GM18909 (cell line): ENCODE data around the gene ZNF608.

ENCODE experiments used
- ATAC-seq: cut with Tn5 transposase; IDR thresholded peaks from one replicate; pipeline ENCODE4 v1.9.1; 2021; ENCODE audit warnings: mild to moderate bottlenecking; ENCODE audit not compliant: unreplicated experiment, poor library complexity

Gene ZNF608

GRCh38 chr5:124745928-124746915, at the start of gene ZNF608:
Gene ZNF608 (minus strand): TSS chr5:124746639. CDS start chr5:124744989, 1,650 bp downstream.
- no peak for ATAC-seq

DNA sequence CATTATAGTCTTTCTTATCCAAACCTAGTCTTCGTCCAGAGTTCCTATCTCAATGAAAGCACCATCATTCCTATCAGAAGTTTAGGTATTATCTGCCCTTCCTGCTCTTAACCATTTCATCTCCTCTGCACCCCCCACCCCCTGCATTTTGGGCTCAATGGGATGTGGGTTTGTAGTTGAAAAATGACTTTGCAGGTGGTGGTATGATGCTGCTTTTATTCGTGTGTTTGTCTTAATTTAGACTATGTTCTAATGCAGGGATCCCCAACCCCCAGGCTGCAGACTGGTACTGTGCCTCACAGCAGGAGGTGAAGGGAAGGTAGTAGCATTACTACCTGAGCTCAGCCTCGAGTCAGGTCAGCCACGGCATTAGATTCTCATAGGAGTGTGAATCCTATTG, 49.4 kb upstream of the ZNF608 start:
- ATAC-seq: no peak

- ATAC-seq: no peak
These were observed 44.7 kb upstream of the ZNF608 start for GRCh38 chr5:124790895-124791732.

DNA sequence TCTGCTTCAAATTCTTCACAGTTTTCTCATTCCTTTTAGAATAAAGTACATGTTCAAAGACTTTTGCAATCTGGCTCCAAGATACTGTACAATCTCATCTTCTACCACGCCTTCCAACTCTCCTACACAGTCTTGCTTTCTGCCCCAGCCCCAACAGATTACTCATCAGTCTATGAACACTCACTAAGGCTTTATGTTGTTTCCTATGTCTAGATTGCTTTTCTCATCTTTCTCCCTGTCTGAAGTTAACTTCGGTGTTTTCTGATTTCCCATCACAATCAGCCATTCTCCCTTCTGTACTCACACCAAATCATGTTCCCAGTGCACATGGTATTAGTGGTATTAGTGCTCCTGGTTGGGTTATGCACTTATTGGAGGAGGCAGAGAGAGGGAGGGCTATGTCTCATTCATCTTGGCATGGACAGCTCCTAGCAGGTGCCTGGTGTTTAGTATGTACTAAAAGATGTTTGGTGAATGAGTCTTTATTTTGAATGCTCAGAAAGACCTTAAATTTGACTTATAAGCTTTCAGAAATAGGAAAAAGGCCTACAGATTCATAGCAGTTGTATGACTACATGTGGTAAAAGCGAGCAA, 44.0 kb upstream of the ZNF608 start:
- ATAC-seq: no peak

DNA sequence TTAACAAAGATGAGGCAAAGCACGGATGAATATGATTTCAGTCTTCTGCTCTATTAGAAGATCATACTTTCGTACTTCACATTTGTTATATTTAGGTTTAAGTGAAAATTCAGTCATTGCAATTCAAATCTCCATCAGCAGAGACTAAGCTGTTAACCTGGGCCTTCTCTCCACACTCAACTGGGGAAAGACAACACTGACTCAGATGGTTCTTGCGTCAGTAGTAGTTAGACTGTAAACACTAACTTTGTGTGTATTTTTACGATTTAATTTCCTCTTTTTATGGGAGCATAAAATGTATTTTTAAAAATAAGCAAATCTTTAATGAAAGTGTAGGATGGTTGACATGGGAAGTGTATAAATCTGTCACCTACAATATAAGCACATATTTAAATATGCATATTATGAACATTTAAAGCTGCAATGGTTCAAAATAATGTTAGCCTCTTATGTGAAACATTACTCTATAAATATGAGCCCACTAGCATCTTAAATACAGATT, 42.7 kb upstream of the ZNF608 start:
- no peak for ATAC-seq

DNA sequence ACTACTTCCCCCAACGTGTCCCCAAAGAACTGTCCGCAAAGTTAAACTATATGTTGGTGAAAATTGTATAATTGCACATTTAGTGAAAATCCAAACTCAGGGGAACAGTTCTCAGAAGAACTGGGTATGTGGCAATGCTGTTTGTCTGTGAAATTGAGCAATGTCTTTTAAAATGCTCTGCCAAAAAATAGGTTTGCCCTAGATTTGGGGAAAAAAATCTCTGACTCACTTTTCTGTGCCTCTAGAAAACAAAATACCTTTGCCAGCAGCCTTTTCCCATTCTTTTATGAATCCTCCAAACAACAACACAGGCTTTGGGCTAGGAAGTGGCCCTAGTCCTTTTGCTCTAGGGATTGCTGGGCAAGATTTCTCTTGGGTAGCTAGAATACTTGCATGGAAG, 37.4 kb upstream of the ZNF608 start:
- ATAC-seq: no peak

GRCh38 chr5:124783285-124783684, 36.8 kb upstream of the ZNF608 start:
- ATAC-seq: no peak

DNA sequence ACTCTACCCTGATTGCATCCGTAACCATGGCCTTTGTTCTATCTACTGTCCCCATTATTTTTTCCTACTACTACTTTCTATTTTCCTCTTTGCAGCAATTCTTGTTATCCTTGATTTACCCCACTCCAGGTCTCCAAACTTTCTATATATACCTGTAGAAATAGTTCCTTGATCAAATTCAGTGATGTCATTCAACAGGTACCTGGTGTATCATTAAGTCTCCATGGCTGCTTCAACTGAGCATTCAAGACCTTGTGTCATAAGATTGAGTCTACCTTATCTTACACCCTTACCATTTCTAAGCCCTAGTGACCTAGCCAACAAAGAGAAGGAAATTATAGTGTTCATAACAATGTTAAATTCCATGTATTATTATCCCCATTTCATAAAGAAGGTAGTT, 35.8 kb upstream of the ZNF608 start:
- no peak for ATAC-seq

DNA sequence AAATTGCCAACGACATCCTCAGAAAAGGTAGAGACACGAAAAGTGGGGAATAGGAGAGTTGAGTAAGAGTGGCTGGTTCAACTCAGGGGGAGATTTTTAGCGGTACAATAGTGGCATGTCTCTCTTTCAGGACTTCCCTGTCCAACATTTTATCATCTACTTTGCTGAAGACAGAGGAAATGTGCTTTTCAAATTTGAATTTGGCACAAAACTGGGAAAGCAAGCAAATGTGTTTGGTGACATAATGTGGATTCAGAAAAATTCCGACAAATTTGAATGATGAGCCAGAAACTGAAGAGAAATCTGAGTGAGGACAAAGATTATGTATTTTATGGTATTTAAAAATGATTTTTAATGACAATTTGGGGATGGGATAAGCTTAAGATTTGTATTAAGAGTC, 33.6 kb upstream of the ZNF608 start:
- ATAC-seq: no peak

DNA sequence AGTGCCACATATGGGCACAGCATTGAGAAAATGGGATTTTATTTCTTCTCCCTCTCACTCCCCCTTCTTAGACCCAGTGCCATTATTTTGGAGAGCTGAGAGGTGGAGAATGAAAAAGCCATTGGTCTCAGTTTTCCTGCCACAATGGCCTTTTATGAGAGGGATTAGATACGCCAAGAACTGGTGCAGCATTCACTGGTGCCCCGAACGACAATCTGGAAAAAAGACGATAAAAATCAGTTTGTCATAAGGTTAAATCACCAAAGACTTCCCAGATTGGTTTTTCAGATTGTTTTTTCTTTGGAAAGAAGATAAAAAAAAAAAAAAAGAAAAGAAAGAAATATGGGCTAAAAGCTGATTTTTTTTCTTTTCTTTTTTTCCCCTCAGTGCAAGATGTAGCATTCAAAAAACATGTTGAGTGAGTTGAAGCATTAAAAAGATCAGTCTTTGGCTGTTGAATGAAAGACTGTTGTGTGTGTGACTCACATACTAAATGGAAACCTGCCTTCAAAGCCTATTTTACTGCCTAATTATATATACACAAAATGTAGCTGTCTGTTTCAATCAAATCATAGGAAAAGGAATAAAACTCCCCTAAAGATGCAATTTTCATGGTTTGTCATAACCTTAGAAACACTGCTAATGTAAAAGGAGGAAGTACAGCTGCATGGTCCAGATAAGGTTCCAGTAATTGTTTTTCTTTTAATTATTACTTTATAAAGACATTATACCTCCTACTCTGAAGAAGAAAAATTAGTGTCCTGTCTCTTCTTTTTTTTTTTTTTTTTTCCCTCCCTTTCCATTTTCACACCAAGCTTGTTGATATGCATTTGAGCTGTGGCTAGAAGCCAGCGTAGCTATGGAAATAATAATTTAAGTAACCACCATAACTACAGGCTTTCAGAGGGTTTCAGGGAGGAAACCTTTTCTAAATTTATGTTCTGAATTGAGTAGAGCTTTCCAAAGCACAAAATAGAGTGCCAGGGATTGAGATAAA, 27.2 kb upstream of the ZNF608 start:
- no peak for ATAC-seq

GRCh38 chr5:124772457-124773200, 26.2 kb upstream of the ZNF608 start:
- ATAC-seq: no peak

DNA sequence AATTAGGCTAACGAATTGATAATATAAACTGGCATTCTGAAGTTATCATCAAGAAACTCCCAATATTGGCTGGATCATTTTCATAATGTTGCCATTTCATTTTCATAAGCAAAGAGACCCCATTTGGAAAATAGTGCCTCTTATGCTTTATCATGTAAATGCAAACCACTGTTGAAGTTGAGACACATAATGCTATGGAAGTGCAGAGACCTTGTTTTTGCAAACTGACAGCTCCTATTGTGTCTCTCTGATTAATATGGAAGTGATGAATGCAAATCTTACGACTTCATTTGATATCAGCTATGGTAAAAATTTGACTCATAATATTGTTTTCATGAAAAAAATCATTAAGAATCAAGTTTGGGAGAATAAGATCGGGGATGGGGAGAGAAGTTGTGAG, 25.3 kb upstream of the ZNF608 start:
- no peak for ATAC-seq

- no peak for ATAC-seq
These were observed 18.7 kb upstream of the ZNF608 start for GRCh38 chr5:124764992-124765611.

DNA sequence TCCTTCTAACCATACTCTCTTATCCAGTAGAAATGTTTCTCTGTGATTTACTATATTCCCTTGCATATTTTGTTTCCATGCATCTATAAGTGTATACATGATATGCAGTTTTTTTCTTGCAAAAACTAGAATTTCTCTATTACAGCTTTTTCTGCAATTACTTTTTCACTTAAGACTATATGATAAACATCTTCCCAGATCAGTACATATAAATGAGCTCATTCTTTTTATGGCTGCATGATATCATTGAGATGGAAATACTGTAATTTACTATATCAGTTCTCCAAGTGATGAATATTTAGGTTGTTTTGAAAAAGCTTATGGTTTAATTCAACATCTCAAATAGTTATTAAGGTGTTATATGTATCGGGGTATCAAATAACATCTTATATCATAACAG, 18.1 kb upstream of the ZNF608 start:
- ATAC-seq: no peak

GRCh38 chr5:124761010-124761409, 14.6 kb upstream of the ZNF608 start:
- ATAC-seq: no peak

GRCh38 chr5:124760608-124761007, 14.2 kb upstream of the ZNF608 start:
- ATAC-seq: no peak

GRCh38 chr5:124755565-124755964, 9.1 kb upstream of the ZNF608 start:
- ATAC-seq: no peak

- no peak for ATAC-seq
These were observed 8.6 kb upstream of the ZNF608 start for GRCh38 chr5:124755041-124755440.
